Testis (tissue), 2 donors: ENCODE data around the gene SAP30.

ENCODE experiments used
- CTCF ChIP-seq, 3 experiments: fragments of 450-650 bp in 2 of 3; fragments of 200-600 bp in 1 of 3; sonication (generic) in 1 of 3; IDR thresholded peaks; one replicate each; pipeline ENCODE4 v1.5.1; 2016 to 2019; ENCODE audit warnings: antibody characterized with exemption in 3 of 3, mild to moderate bottlenecking in 2 of 3, moderate library complexity in 1 of 3
- POLR2A ChIP-seq: fragments of 450-650 bp; IDR thresholded peaks from one replicate; pipeline ENCODE4 v1.6.1; 2017; ENCODE audit warnings: antibody characterized with exemption, mild to moderate bottlenecking, moderate library complexity

- TF ChIP-seq CTCF (IDR thresholded peaks at IDR 0.05): peak in 1 of 3 experiments; percentile 15
- TF ChIP-seq POLR2A: no peak
Measured at GRCh38 chr4:173360587-173361221, 10.1 kb upstream of the SAP30 start.
